ENCODE measurements around the gene ZNF135. TPM values are rescaled to one million over a fixed set of nuclear protein-coding genes. Genes with fewer than 3 reads are reported as not detected.

The ZNF135 gene
- total and polyA plus RNA-seq, 9 donors = 9.0 to 17.5 (median 13.9) TPM

DNA sequence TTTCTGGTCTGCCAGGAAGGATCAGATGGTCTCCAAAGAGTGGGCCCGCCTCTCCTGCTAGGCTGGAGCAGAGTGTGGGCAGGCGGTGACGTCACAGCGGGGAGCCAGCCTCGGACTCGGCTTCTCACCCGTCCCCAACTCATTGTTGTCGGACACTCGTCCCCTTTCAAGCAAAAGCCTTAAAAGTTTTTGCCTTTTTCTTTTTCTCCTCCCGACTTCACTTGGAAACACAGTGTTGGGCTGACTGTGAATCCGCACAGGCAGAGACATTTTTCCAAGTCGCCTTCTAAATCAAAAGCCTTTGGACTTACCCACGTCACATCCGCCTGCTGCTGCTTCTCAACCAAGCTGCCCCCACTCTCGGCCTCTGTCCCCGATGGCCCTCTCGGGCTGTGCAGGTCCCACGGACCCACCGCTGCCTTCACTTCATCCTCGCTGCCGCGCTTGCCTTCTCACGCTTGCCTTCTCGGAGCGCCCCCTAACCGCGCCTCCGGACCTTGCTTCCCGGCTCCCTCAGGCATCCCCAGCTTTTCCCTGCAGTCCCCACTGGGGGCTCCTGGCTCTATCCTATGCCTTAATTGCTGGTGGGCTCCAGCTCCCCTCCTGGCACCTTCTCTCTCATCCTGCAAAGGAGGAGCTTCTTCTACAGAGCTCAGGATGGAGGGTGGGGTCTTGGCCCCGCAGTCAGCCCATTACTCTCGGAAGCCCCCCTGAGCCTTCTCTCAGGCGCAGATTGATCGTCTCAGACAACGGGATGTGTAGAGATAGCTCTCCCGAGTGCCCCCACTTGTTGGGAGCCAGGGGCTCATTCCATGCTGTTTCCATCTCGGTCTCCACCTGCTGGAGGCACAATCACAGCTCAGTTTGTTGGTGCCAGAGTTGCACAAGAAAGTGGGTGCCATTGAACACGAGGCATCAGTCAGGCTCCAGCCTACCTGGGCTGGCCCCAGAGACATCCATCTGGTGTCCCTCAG is 3.9 kb upstream of the ZNF135 start:
- Histone ChIP-seq H3K4me1 (ENCODE audit: insufficient read depth) (peaks cover 6% of the 10 kb centered on the region), H3K27me3 (no peaks in the 10 kb centered on the region), H3K4me3 (peak overlapping the region; percentile 30), H3K36me3 (no peaks in the 10 kb centered on the region), H3K9me3 (peaks cover 0 to 5% of the 10 kb centered on the region in 2 donors), H3K27ac (peak overlapping the region in 1 of 2 donors; percentile 30)
- 15 to 29% (median 27%) methylated on average over 37 of the region's 37 CpGs for WGBS, 3 donors
- intact Hi-C loops (cut with DNase I) = no loop called here
- TF ChIP-seq EP300 (IDR thresholded peaks at IDR 0.05) (no peak), POLR2A (IDR thresholded peaks at IDR 0.05) (no peak), CTCF (IDR thresholded peaks at IDR 0.05) (no peak)
- peak; percentile 35 to 51 (median 48) for DNase-seq

GRCh38 chr19:58056261-58056660 is 2.8 kb upstream of the ZNF135 start:
- Histone ChIP-seq H3K4me1 (ENCODE audit: insufficient read depth) (peaks cover 6% of the 10 kb centered on the region), H3K36me3 (no peaks in the 10 kb centered on the region), H3K27ac (no peak overlapping the region), H3K27me3 (no peaks in the 10 kb centered on the region), H3K9me3 (peaks cover 0 to 7% of the 10 kb centered on the region in 2 donors), H3K4me3 (no peak overlapping the region)
- intact Hi-C loops (cut with DNase I) = no loop called here
- TF ChIP-seq CTCF (IDR thresholded peaks at IDR 0.05) = no peak
- WGBS, 3 donors = 89 to 96% (median 90%) methylated on average over 7 to 8 of the region's 8 CpGs
- no peak for DNase-seq

DNA sequence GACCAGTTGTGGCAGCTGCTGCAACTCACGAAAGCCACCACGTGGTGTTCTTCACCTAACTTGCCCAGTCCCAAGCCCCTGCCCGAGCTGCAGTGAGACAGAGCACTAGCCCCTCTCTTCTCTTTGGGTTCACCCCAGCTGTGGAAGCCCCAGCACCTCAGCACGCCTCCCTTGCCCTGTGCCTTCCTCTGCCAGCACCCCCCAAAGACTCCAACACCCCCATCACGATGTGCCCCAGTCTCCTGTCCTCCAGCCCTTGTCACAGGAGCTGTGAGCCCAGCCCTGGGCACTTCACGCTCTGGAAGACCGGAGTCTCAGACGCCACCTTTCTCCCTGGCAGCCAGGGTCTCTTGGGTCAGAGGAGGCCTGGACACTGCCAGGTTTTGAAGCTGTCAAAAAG is 2.2 kb upstream of the ZNF135 start:
- Histone ChIP-seq H3K27me3 (no peaks in the 10 kb centered on the region), H3K4me1 (ENCODE audit: insufficient read depth) (peaks cover 6% of the 10 kb centered on the region), H3K36me3 (no peaks in the 10 kb centered on the region), H3K9me3 (peaks cover 0 to 13% of the 10 kb centered on the region in 2 donors), H3K4me3 (no peak overlapping the region), H3K27ac (no peak overlapping the region)
- 90 to 92% (median 91%) methylated on average over 8 of the region's 8 CpGs for WGBS, 3 donors
- intact Hi-C loops (cut with DNase I) = no loop called here
- TF ChIP-seq CTCF (IDR thresholded peaks at IDR 0.05) (no peak), POLR2A (IDR thresholded peaks at IDR 0.05) (no peak), EP300 (IDR thresholded peaks at IDR 0.05) (no peak)
- no peak for DNase-seq

DNA sequence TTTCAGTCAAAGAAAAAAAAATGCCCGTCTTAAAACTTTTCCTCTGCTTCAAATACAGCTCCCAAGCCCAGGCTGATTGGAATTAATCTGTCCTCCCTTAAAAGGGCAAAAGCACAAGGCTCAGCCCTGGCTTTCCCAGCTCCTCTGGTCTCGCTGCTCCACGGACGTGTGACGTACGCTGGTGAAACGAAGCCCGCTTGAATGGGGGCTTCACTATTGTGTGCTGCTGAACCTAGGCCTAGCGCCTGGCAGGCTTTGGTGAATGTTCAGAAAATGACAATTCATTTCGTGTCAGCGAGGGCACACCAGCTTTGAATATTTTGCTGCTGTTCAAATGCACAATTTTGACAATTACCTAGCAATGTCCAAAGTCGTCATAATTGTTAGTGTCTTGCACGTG is 615 bp upstream of the ZNF135 start:
- TF ChIP-seq POLR2A (IDR thresholded peaks at IDR 0.05) (no peak), CTCF (IDR thresholded peaks at IDR 0.05) (no peak), EP300 (IDR thresholded peaks at IDR 0.05) (no peak)
- Histone ChIP-seq H3K4me3 (peak overlapping the region; percentile 62), H3K36me3 (no peaks in the 10 kb centered on the region), H3K27me3 (no peaks in the 10 kb centered on the region), H3K4me1 (ENCODE audit: insufficient read depth) (peaks cover 6% of the 10 kb centered on the region), H3K27ac (peak overlapping the region in 1 of 2 donors; percentile 94), H3K9me3 (peaks cover 0 to 10% of the 10 kb centered on the region in 2 donors)
- peak in 1 of 5 donors; percentile 22 for DNase-seq
- intact Hi-C loops (cut with DNase I) = no loop called here
- WGBS, 3 donors = 85 to 87% (median 85%) methylated on average over 13 of the region's 13 CpGs
